Measurements from ENCODE around the gene CHI3L1.
A peak's percentile ranks its signal among the peaks of the same experiment; 100 is the strongest.

CHI3L1 gene

DNA sequence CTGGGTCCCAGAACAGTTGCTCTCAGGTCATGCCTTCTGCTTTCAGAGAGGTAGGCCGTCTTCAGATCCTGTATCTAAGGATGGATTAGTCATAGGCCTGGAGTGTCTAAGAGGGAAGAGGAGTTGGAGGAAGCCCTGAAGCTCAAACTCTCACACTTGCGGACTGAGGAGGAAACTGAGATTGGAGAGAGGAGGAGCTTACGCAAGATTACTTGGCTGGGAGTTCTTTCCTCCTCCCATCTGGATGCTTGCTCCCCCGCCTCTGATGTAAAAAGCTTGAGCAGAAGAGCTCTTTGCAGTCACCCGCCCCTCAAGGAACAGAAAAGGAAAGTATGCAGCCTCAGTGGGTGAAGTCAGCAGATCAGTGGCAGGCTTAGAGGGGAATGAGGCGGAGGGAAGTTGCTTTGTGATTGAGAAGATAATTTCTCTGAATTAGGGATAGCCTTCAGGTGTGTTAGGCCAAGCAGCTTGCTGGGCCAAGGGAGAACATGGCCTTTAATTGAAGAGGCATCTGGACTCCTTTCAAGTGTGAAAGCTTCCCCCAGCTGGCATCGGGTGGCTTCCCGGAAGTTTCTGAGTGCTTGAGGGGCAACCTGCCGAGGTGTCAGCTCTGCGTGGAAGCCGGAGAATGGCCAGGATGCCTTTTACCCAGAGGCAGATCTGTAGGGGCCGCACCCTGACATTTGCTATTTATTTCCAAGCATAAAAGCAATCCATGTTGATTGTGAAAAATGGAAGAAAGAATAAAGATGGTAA lies 52.4 kb downstream of the CHI3L1 start:
- no peak for DNase-seq (ENCODE audit: low spot score)

DNA sequence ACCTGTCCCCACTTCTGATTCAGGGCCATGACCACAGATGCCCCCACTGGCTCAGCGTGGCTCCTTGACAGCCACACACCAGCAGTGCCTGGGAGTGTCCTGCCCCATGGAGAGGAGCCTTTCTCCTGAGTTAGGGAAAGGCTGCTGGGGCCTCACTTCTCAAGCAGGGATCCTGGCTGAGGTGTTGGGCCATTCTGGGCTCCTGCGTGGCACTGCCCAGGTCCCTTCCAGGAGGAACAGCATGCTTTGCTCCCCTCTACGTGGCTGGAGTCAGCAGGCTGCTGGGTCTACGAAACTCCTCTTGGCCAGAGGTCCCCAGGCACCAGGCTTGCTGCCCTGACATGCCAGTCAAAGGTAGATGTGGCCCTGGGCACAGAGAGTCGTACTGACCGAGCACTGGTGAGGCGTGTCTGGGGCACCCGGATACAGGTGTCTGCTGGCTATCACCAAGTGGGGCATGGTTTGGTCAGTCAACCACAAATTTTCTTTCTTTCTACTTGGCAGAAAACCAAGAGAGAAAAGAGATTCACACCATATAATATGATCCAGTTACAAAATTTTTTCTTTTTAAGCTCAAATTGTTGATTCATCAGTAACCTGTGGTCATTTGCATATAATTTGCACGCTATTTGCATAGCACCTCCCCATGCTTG lies 54.8 kb downstream of the CHI3L1 start:
- peak; percentile 23 for DNase-seq (ENCODE audit: low spot score)

DNA sequence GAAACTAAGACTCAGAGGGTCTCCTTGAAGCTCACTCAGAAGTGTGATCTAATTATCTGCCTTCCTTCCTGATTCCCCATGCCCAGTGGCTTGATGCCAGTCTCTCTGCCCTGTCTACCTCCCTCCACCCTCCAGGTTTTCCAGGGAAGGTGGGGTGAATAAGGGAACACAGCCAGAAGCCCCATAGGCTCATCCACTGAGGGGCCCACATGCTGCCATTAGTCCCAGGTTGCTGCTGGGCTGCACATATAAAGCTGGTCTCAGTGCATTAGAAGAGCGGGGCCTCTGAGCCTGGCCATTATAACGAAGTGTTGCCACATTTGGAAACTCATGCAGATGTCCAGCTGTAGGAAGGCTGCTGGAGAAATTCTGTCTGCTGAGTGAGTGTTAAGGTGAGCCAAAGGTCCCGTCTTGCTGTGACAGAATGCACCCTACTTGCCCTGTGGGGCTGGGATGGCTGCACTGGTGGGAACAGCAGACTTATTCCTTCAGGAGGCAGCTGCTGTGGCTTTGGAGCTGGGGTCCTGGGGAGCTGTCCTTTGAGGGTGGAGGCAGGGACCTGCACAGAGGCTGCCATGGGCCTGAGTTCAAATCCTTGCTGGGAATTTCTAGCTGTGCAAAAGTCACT lies 56.0 kb downstream of the CHI3L1 start:
- no peak for DNase-seq (ENCODE audit: low spot score)

DNA sequence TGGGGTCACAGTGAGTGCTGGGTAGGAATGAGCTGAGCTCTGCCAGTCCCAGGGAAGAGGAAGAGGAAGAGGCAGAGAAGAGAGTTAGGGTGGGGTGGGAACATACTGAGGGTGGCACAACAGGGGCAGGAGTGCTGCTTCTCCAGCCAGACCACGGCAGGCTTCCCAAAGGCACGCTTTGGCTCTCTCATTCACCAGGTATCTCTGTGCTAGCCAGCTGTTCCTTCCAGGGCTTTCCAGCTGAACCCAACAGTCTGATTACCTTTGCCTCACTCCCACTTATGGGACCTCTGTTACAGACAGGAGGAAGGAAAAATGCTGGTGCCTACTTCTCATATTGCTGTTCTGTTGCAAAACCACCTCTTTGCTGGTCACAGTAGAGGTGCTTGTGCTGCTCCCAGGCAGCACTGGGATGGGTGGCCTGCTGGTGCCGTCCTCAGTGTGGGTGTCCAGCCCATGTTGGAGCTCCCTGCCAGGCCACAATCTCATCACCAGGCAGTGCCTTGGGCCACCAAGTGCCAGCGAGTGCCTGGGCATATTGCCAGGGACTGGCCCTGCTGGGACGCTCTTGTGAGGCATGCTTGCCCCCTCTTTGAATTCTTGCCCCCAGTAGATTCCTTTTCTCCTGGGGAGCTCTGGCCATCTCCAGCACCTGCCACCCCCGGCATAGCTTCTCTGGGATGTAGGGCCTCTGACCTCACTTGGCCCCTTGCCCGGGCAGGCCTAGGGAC lies 56.8 kb downstream of the CHI3L1 start:
- DNase-seq (ENCODE audit: low spot score) = no peak

Data from NAMALWA (cell line).